K562 (cell line): ENCODE data around the gene ENTPD6. TPM values are rescaled to one million over a fixed set of nuclear protein-coding genes. Genes with fewer than 3 reads are reported as not detected.

Experiments used
- ARID1B ChIP-seq: fragments of 450-650 bp; IDR thresholded peaks from 2 replicates; pipeline ENCODE4 v1.6.1; 2016; ENCODE audit warnings: antibody characterized with exemption, mild to moderate bottlenecking, inconsistent platforms
- CAMTA2 ChIP-seq: fragments of 250-450 bp; sonication (Bioruptor Pico); conservative IDR thresholded peaks from 2 replicates; pipeline ENCODE4 v1.5.1; 2022
- CHAMP1 ChIP-seq: fragments of 450-650 bp; IDR thresholded peaks from 2 replicates; pipeline ENCODE4 v1.6.1; 2016; ENCODE audit warnings: mild to moderate bottlenecking
- CTCF ChIP-seq, 3 experiments: IDR thresholded peaks in 2 of 3; conservative IDR thresholded peaks in 1 of 3; 2 replicates each; pipeline ENCODE4 v1.5.1; 2011 to 2012; ENCODE audit warnings: low read length in 3 of 3, mild to moderate bottlenecking in 3 of 3, control low read depth in 2 of 3, improper control_type of control experiment in 1 of 3, inconsistent platforms in 1 of 3, low read depth in 1 of 3, mixed read lengths in 1 of 3, moderate library complexity in 1 of 3; ENCODE audit not compliant: insufficient read depth in 2 of 3
- DPF2 ChIP-seq: fragments of 450-650 bp; IDR thresholded peaks from 2 replicates; pipeline ENCODE4 v1.6.1; 2016
- ETV6 ChIP-seq, 3 experiments: fragments of 150-350 bp in 1 of 3; sonication (generic) in 1 of 3; formaldehyde crosslinking in 1 of 3; IDR thresholded peaks; 2 replicates each; pipeline versions ENCODE4 v1.6.1 to v1.8.0; 2014 to 2022; ENCODE audit warnings: borderline replicate concordance in 2 of 3, low read depth in 2 of 3, antibody characterized with exemption in 1 of 3, low read length in 1 of 3, mild to moderate bottlenecking in 1 of 3, missing genetic modification reagents in 1 of 3
- FOSL1 ChIP-seq: fragments of 200-800 bp; sonication (Bioruptor generic); conservative IDR thresholded peaks from 2 replicates; pipeline ENCODE4 v1.6.1; 2016; ENCODE audit warnings: missing genetic modification characterization, missing compliant biosample characterization
- FOXK1 ChIP-seq: sonication (generic); formaldehyde crosslinking; IDR thresholded peaks from 2 replicates; pipeline ENCODE4 v1.8.0; 2022; ENCODE audit warnings: missing genetic modification reagents, mild to moderate bottlenecking, borderline replicate concordance
- KDM2B ChIP-seq: fragments of 250-450 bp; sonication (Bioruptor Pico); IDR thresholded peaks from 2 replicates; pipeline ENCODE4 v1.8.0; 2021; ENCODE audit warnings: mild to moderate bottlenecking, moderate library complexity
- L3MBTL2 ChIP-seq: fragments of 450-650 bp; IDR thresholded peaks from 2 replicates; pipeline ENCODE4 v1.6.1; 2016; ENCODE audit warnings: mild to moderate bottlenecking, moderate library complexity
- MEIS2 ChIP-seq: fragments of 450-650 bp; IDR thresholded peaks from 2 replicates; pipeline ENCODE4 v1.6.1; 2014; ENCODE audit warnings: mild to moderate bottlenecking; ENCODE audit not compliant: partially characterized antibody
- NFXL1 ChIP-seq: fragments of 450-650 bp; formaldehyde crosslinking; IDR thresholded peaks from 2 replicates; pipeline ENCODE4 v1.4.0; 2021; ENCODE audit warnings: mild to moderate bottlenecking
- NR2C2 ChIP-seq, 2 experiments: fragments of 200-800 bp in 1 of 2; sonication (Bioruptor generic) in 1 of 2; sonication (generic) in 1 of 2; formaldehyde crosslinking in 1 of 2; IDR thresholded peaks; 2 replicates each; pipeline versions ENCODE4 v1.6.1 to v1.8.0; 2016 to 2022; ENCODE audit warnings: mild to moderate bottlenecking in 1 of 2, missing compliant biosample characterization in 1 of 2, missing genetic modification characterization in 1 of 2, missing genetic modification reagents in 1 of 2
- NR3C1 ChIP-seq: sonication (generic); formaldehyde crosslinking; IDR thresholded peaks from 2 replicates; pipeline ENCODE4 v1.8.1; 2022; ENCODE audit warnings: missing genetic modification reagents
- TAL1 ChIP-seq: fragments of 450-650 bp; IDR thresholded peaks from 2 replicates; pipeline ENCODE4 v1.6.1; 2016; ENCODE audit warnings: mild to moderate bottlenecking
- TGIF2 ChIP-seq: sonication (generic); formaldehyde crosslinking; IDR thresholded peaks from 2 replicates; pipeline ENCODE4 v1.8.1; 2022; ENCODE audit warnings: mild to moderate bottlenecking, missing genetic modification reagents, moderate library complexity
- USF1 ChIP-seq: sonication (generic); formaldehyde crosslinking; IDR thresholded peaks from 2 replicates; pipeline ENCODE4 v1.9.0; 2022; ENCODE audit warnings: mild to moderate bottlenecking, missing genetic modification reagents
- ZEB2 ChIP-seq: fragments of 450-650 bp; IDR thresholded peaks from 2 replicates; pipeline ENCODE4 v1.6.1; 2016
- ZMIZ1 ChIP-seq, 2 experiments: fragments of 150-350 bp in 1 of 2; IDR thresholded peaks; 2 replicates each; pipeline ENCODE4 v1.6.1; 2012 to 2016; ENCODE audit warnings: low read depth in 2 of 2, low read length in 2 of 2, mild to moderate bottlenecking in 1 of 2, moderate library complexity in 1 of 2
- polyA plus RNA-seq, 8 experiments: library from polyadenylated mRNA; depleted of rRNA in 4 of 8; stranded (reverse) in 5 of 8; unstranded in 3 of 8; fragments of >200 nt; fragmentation: Nextera tagmentation in 2 of 8; fragmentation: Illumina TruSeq in 1 of 8; extraction: Ambion mirVana in 2 of 8; extraction: Trizol in 1 of 8; gene quantifications; 2 replicates each; pipeline versions ENCODE4 v1.2.1 to v1.2.3, GENCODE V29; 2011 to 2014; ENCODE audit warnings: inconsistent platforms in 1 of 8, missing spikeins in 1 of 8
- total RNA-seq, 7 experiments: library from RNA; depleted of rRNA in 6 of 7; stranded (reverse); fragments of >200 nt in 6 of 7; fragmentation: Illumina TruSeq in 2 of 7; extraction: Trizol in 2 of 7; gene quantifications; 2 replicates each; pipeline versions ENCODE4 v1.2.1 to v1.2.3, GENCODE V29; 2011 to 2021; ENCODE audit warnings: low replicate concordance in 1 of 7

The ENTPD6 gene
- total and polyA plus RNA-seq, 9 of the 15 experiments (the other 6 are each of a cell fraction or from before 2014, with no cell fraction given), result 0.82 to 36.8 (median 22.4) TPM

GRCh38 chr20:25227317-25227831 is 31.9 kb downstream of the ENTPD6 start (continued):
- TF ChIP-seq ZMIZ1 (IDR thresholded peaks at IDR 0.05; ENCODE audit: low read depth in 2 of 2, low read length in 2 of 2), result no peak
- TF ChIP-seq TGIF2 (CRISPR knock-in tag), result no peak
- no peak for TF ChIP-seq NFXL1
- TF ChIP-seq ETV6 (IDR thresholded peaks at IDR 0.05; ENCODE audit: borderline replicate concordance in 1 of 2, low read depth in 2 of 2, low read length in 1 of 2), result no peak
- TF ChIP-seq ETV6 (CRISPR knock-in tag; IDR thresholded peaks at IDR 0.05; ENCODE audit: borderline replicate concordance), result no peak
- peak; percentile 13; the same call in 1 of the 2 replicates for TF ChIP-seq TAL1
- no peak for TF ChIP-seq KDM2B (CRISPR knock-in tag)
- peak; percentile 57; the same call in 1 of the 2 replicates for TF ChIP-seq L3MBTL2
- no peak for TF ChIP-seq NR3C1 (CRISPR knock-in tag)
- no peak for TF ChIP-seq CAMTA2
- no peak for TF ChIP-seq ZEB2
- TF ChIP-seq MEIS2, result peak; percentile 16
- TF ChIP-seq DPF2, result 0 out of 2 replicates have a peak, but pooled peaks have one; percentile 38
- TF ChIP-seq CTCF (IDR thresholded peaks at IDR 0.05 in 2 of 3, conservative IDR thresholded peaks at IDR 0.05 in 1 of 3; ENCODE audit: insufficient read depth in 2 of 3, low read depth in 1 of 3, low read length in 3 of 3), result no peak
- TF ChIP-seq FOXK1 (CRISPR knock-in tag), result no peak
- peak; percentile 61 for TF ChIP-seq FOSL1 (tag)
- no peak for TF ChIP-seq CHAMP1
- no peak for TF ChIP-seq NR2C2 (CRISPR knock-in tag; IDR thresholded peaks at IDR 0.05)
- TF ChIP-seq NR2C2 (tag; IDR thresholded peaks at IDR 0.05), result 0 out of 2 replicates have a peak, but pooled peaks have one; percentile 23
- TF ChIP-seq USF1 (CRISPR knock-in tag), result peak; percentile 35; the same call in 1 of the 2 replicates
- peak; percentile 58 for TF ChIP-seq ARID1B
